ENCODE data around the gene PAX1.

Gene PAX1

GRCh38 chr20:21707267-21707666 is 1.8 kb downstream of the PAX1 start:
- DNase-seq (ENCODE audit: low read depth), result no peak
- TF ChIP-seq CTCF (conservative IDR thresholded peaks at IDR 0.05; ENCODE audit: control insufficient read depth, insufficient read depth, low read depth, low read length), result no peak
- H3K4me3 ChIP-seq (ENCODE audit: control insufficient read depth, low read depth, low read length), result no peak overlapping the region

- DNase-seq (ENCODE audit: low read depth), result no peak
- no peak overlapping the region for H3K4me3 ChIP-seq (ENCODE audit: control insufficient read depth, low read depth, low read length)
- no peak for TF ChIP-seq CTCF (conservative IDR thresholded peaks at IDR 0.05; ENCODE audit: control insufficient read depth, insufficient read depth, low read depth, low read length)
These were observed 2.7 kb downstream of the PAX1 start for GRCh38 chr20:21707999-21708737.

- TF ChIP-seq CTCF (conservative IDR thresholded peaks at IDR 0.05; ENCODE audit: control insufficient read depth, insufficient read depth, low read depth, low read length), result no peak
- DNase-seq (ENCODE audit: low read depth), result no peak
- H3K4me3 ChIP-seq (ENCODE audit: control insufficient read depth, low read depth, low read length), result no peak overlapping the region
These were observed 3.5 kb downstream of the PAX1 start for GRCh38 chr20:21708738-21709534.

- TF ChIP-seq CTCF (conservative IDR thresholded peaks at IDR 0.05; ENCODE audit: control insufficient read depth, insufficient read depth, low read depth, low read length), result no peak
- no peak overlapping the region for H3K4me3 ChIP-seq (ENCODE audit: control insufficient read depth, low read depth, low read length)
- DNase-seq (ENCODE audit: low read depth), result no peak
These were observed 4.1 kb downstream of the PAX1 start for GRCh38 chr20:21709535-21709904.

GRCh38 chr20:21710341-21710740 is 4.9 kb downstream of the PAX1 start:
- no peak for TF ChIP-seq CTCF (conservative IDR thresholded peaks at IDR 0.05; ENCODE audit: control insufficient read depth, insufficient read depth, low read depth, low read length)

GRCh38 chr20:21710863-21711431 is 5.5 kb downstream of the PAX1 start:
- DNase-seq (ENCODE audit: low read depth), result no peak
- TF ChIP-seq CTCF (conservative IDR thresholded peaks at IDR 0.05; ENCODE audit: control insufficient read depth, insufficient read depth, low read depth, low read length), result no peak
- H3K4me3 ChIP-seq (ENCODE audit: control insufficient read depth, low read depth, low read length), result no peak overlapping the region

More at GRCh38 chr20:21710341-21710740, 4.9 kb downstream of the PAX1 start:
- DNase-seq (ENCODE audit: low read depth), result no peak
- H3K4me3 ChIP-seq (ENCODE audit: control insufficient read depth, low read depth, low read length), result no peak overlapping the region
